ENCODE data around the gene RBM19. TPM values are rescaled to one million over a fixed set of nuclear protein-coding genes. Genes with fewer than 3 reads are reported as not detected.

Gene RBM19
- total RNA-seq, 1 experiment from 2014 or later, result 47.2 TPM

GRCh38 chr12:113768850-113769249, 197.3 kb downstream of the RBM19 start:
- no TSS peak for BruUV-seq (replicated peaks)
- Mint-ChIP-seq H3K27ac (ENCODE audit: unreplicated experiment) (no peak overlapping the region), H3K27me3 (ENCODE audit: unreplicated experiment) (peaks cover 36% of the 10 kb centered on the region), H3K4me1 (ENCODE audit: low read depth, unreplicated experiment) (peaks cover 28% of the 10 kb centered on the region), H3K36me3 (ENCODE audit: insufficient read depth, unreplicated experiment) (peaks cover 4% of the 10 kb centered on the region), H3K9me3 (ENCODE audit: low read depth, unreplicated experiment) (no peaks in the 10 kb centered on the region), H3K4me3 (ENCODE audit: low read depth, unreplicated experiment) (no peak overlapping the region)
- intact Hi-C loops (cut with micrococcal nuclease; ENCODE audit: unreplicated experiment), result loop anchor here (10.0 kb wide), 1 partner anchor 146 kb away; no protein-coding TSS in a partner anchor
- CTCF ChIA-PET, result no interaction called here
- no peak for DNase-seq
- TF ChIP-seq CTCF (IDR thresholded peaks at IDR 0.05; ENCODE audit: unreplicated experiment), result no peak

GRCh38 chr12:113766879-113767878, 198.9 kb downstream of the RBM19 start:
- intact Hi-C loops (cut with micrococcal nuclease; ENCODE audit: unreplicated experiment), result loop anchor here (2.0 to 10.0 kb wide), 2 partner anchors 148 to 174 kb away; no protein-coding TSS in a partner anchor
- CTCF ChIA-PET, result interaction anchor here (0.5 to 0.9 kb wide), 2 partner anchors 73 to 305 kb away, joined by 4 read pairs; no protein-coding TSS in a partner anchor
- no peak overlapping the region for H3K27ac Mint-ChIP-seq (ENCODE audit: unreplicated experiment)

More at GRCh38 chr12:113766879-113767878, 198.9 kb downstream of the RBM19 start:
- Mint-ChIP-seq H3K27me3 (ENCODE audit: unreplicated experiment) (peaks cover 43% of the 10 kb centered on the region), H3K9me3 (ENCODE audit: low read depth, unreplicated experiment) (no peaks in the 10 kb centered on the region), H3K36me3 (ENCODE audit: insufficient read depth, unreplicated experiment) (peaks cover 10% of the 10 kb centered on the region), H3K4me1 (ENCODE audit: low read depth, unreplicated experiment) (peaks cover 33% of the 10 kb centered on the region), H3K4me3 (ENCODE audit: low read depth, unreplicated experiment) (peak overlapping the region; percentile 37)
- TF ChIP-seq CTCF (IDR thresholded peaks at IDR 0.05; ENCODE audit: unreplicated experiment), result no peak
- no TSS peak for BruUV-seq (replicated peaks)
- peak; percentile 57 for DNase-seq

Data from Calu3 (cell line).